ENCODE measurements around the gene MID1IP1.

- no peak for TF ChIP-seq TAF1 (IDR thresholded peaks at IDR 0.05; ENCODE audit: borderline replicate concordance, low read depth, low read length)
- TF ChIP-seq EZH2 (IDR thresholded peaks at IDR 0.05; ENCODE audit: borderline replicate concordance, control insufficient read depth, low read depth, low read length): no peak
- TF ChIP-seq CTCF (IDR thresholded peaks at IDR 0.05 in 2 of 3, conservative IDR thresholded peaks at IDR 0.05 in 1 of 3; ENCODE audit: control insufficient read depth in 2 of 3, extremely low read depth in 1 of 3, insufficient read depth in 1 of 3, low read depth in 3 of 3, low read length in 3 of 3): no peak
- TF ChIP-seq BRCA1 (IDR thresholded peaks at IDR 0.05; ENCODE audit: low read depth, low read length): no peak
These were observed at the start of gene MID1IP1 for GRCh38 chrX:38800981-38801845.
